Hepatocyte (in vitro differentiated cells): ENCODE data around the gene DGCR2. TPM values are rescaled to one million over a fixed set of nuclear protein-coding genes. Genes with fewer than 3 reads are reported as not detected.

Experiments used
- DNase-seq: peaks from one replicate; pipeline ENCODE4 v3.0.0-alpha.2; 2016; ENCODE audit warnings: low spot score
- H2AFZ ChIP-seq: fragments of 200-600 bp; sonication (generic); 2 replicates; pipeline ENCODE4 v1.6.0; 2016; ENCODE audit warnings: antibody characterized with exemption, mild to moderate bottlenecking
- H3K27ac ChIP-seq: fragments of 200-600 bp; sonication (generic); 2 replicates; pipeline ENCODE4 v1.5.1; 2016; ENCODE audit warnings: mild to moderate bottlenecking
- H3K27me3 ChIP-seq: fragments of 200-600 bp; sonication (generic); 2 replicates; pipeline ENCODE4 v1.6.1; 2016
- H3K36me3 ChIP-seq: fragments of 200-600 bp; sonication (generic); replicated peaks from 2 replicates; pipeline ENCODE4 v1.5.1; 2016; ENCODE audit warnings: low read depth; ENCODE audit not compliant: insufficient read depth
- H3K4me1 ChIP-seq: fragments of 200-600 bp; sonication (generic); 2 replicates; pipeline ENCODE4 v1.5.1; 2016; ENCODE audit warnings: mild to moderate bottlenecking, moderate library complexity; ENCODE audit not compliant: insufficient read depth
- H3K4me2 ChIP-seq: fragments of 200-600 bp; sonication (generic); 2 replicates; pipeline ENCODE4 v1.6.0; 2016
- H3K4me3 ChIP-seq: fragments of 200-600 bp; sonication (generic); 2 replicates; pipeline ENCODE4 v1.5.1; 2016; ENCODE audit warnings: mild to moderate bottlenecking
- H3K79me2 ChIP-seq: fragments of 200-600 bp; sonication (generic); 2 replicates; pipeline ENCODE4 v1.6.0; 2017; ENCODE audit warnings: mild to moderate bottlenecking
- H3K9me2 ChIP-seq: fragments of 200-600 bp; sonication (generic); replicated peaks from 2 replicates; pipeline ENCODE4 v1.6.0; 2017; ENCODE audit warnings: mild to moderate bottlenecking; ENCODE audit not compliant: insufficient read depth
- H3K9me3 ChIP-seq: fragments of 200-600 bp; sonication (generic); 2 replicates; pipeline ENCODE4 v1.5.1; 2016; ENCODE audit warnings: low read depth, mild to moderate bottlenecking
- H4K20me1 ChIP-seq: fragments of 200-600 bp; sonication (generic); 2 replicates; pipeline ENCODE4 v1.6.0; 2016; ENCODE audit warnings: mild to moderate bottlenecking; ENCODE audit not compliant: insufficient read depth, poor library complexity, severe bottlenecking
- EZH2 ChIP-seq: fragments of 200-600 bp; sonication (generic); IDR thresholded peaks from 2 replicates; pipeline ENCODE4 v1.6.1; 2016; ENCODE audit warnings: antibody characterized with exemption, mild to moderate bottlenecking, borderline replicate concordance
- EZH2phosphoT487 ChIP-seq: fragments of 200-600 bp; sonication (generic); IDR thresholded peaks from one replicate; pipeline ENCODE4 v1.6.1; 2018; ENCODE audit warnings: antibody characterized with exemption, mild to moderate bottlenecking, low read depth, moderate library complexity; ENCODE audit not compliant: unreplicated experiment, severe bottlenecking
- WGBS: methylation state at CpG from one replicate; pipeline ENCODE4 v1.1.6; 2016; ENCODE audit warnings: low lambda C conversion rate; ENCODE audit errors: missing lambda C conversion rate; 5-methylcytosine and 5-hydroxymethylcytosine counted together
- polyA plus RNA-seq: library from polyadenylated mRNA; unstranded; fragments of >200 nt; fragmentation: Nextera tagmentation; extraction: Ambion mirVana; gene quantifications from 2 replicates; pipeline ENCODE4 v1.2.1, GENCODE V29; 2016
- total RNA-seq: library from RNA; depleted of rRNA; stranded (reverse); fragments of >200 nt; gene quantifications from 2 replicates; pipeline ENCODE4 v1.2.3, GENCODE V29; 2014
- TF ChIP-seq, protein P1 (sequence below): fragments of 200-600 bp; sonication (generic); IDR thresholded peaks from 2 replicates; pipeline ENCODE4 v1.5.1; 2016; ENCODE audit warnings: antibody characterized with exemption, mild to moderate bottlenecking; ENCODE audit not compliant: poor library complexity

Gene DGCR2
- total and polyA plus RNA-seq, 2 experiments from 2014 or later, result 61.5 to 67.2 TPM

DNA sequence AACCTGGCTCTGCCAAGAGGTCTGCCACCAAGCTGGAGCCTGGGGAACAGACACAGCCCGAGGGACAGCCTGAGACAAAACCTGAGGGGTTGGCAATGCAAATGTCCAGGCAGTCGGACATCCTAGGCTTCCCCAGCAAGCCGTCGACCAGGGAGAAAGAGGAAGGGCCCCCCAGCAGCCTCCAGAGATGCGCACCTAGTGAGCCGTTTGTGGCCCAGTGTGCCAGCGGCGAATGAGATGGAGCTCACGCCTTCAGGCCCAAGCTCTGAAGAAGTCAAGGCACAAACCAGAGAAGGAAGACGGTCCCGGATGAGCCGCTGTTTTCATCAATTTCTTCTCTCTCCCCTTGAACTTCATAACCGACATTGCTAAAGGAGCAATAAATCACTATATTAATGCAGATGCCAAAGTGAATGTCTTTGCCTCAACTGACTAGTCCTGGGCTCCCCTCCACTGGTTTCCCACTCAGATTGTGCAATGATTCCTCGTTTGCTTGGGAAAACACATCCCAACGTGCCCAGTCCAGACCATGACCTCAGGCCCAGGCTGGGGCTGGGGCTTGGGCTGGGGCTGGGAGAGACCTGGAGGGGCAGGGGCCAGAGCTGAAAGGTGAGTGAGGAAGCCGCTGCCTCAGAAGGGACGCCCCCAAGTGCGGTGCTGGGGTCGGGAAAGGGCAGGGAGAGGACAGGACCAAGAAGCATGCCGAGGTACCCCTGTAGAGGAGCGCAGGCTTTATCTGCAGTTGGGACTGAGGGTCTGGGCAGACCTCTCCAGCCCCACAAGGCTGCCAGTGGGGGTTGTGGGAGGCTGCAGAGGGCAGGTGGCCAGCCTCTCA is 3.5 kb upstream of the DGCR2 start:
- DNase-seq, result no peak
- 92% methylated on average over 16 of the region's 21 CpGs for WGBS
- Histone ChIP-seq H2AFZ (no peak overlapping the region), H3K27me3 (no peaks in the 10 kb centered on the region), H4K20me1 (peaks cover 10% of the 10 kb centered on the region), H3K4me1 (peaks cover 6% of the 10 kb centered on the region), H3K9me2 (no peaks in the 10 kb centered on the region), H3K4me2 (no peak overlapping the region), H3K79me2 (peaks cover 10% of the 10 kb centered on the region), H3K4me3 (no peak overlapping the region), H3K9me3 (no peaks in the 10 kb centered on the region), H3K36me3 (no peaks in the 10 kb centered on the region), H3K27ac (no peak overlapping the region)
- TF ChIP-seq, protein P1, sequence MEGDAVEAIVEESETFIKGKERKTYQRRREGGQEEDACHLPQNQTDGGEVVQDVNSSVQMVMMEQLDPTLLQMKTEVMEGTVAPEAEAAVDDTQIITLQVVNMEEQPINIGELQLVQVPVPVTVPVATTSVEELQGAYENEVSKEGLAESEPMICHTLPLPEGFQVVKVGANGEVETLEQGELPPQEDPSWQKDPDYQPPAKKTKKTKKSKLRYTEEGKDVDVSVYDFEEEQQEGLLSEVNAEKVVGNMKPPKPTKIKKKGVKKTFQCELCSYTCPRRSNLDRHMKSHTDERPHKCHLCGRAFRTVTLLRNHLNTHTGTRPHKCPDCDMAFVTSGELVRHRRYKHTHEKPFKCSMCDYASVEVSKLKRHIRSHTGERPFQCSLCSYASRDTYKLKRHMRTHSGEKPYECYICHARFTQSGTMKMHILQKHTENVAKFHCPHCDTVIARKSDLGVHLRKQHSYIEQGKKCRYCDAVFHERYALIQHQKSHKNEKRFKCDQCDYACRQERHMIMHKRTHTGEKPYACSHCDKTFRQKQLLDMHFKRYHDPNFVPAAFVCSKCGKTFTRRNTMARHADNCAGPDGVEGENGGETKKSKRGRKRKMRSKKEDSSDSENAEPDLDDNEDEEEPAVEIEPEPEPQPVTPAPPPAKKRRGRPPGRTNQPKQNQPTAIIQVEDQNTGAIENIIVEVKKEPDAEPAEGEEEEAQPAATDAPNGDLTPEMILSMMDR, result no peak
- TF ChIP-seq EZH2 (no peak), EZH2phosphoT487 (no peak)

DNA sequence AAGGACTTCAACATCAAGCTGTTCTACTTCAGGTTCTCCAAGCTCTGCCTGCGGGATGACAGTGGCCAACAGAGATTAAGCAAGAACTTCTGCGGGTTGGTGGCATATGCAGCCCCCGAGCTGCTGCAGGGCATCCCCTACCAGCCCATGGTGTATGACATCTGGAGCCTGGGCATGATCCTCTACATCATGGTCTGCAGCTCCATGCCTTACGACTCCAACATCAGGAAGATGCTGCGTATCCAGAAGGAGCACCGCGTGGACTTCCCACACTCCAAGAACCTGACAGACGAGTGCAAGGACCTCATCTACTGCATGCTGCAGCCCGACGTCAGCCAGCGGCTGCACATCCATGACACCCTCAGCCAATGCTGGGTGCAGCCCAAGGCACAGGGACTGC is 2.8 kb upstream of the DGCR2 start:
- DNase-seq, result no peak
- H3K9me2 ChIP-seq, result no peaks in the 10 kb centered on the region
- H3K4me1 ChIP-seq, result peaks cover 12% of the 10 kb centered on the region
- no peaks in the 10 kb centered on the region for H3K9me3 ChIP-seq
- no peak overlapping the region for H3K4me2 ChIP-seq
- H3K4me3 ChIP-seq, result no peak overlapping the region
- TF ChIP-seq, protein P1, result no peak
- no peak for TF ChIP-seq EZH2phosphoT487
- H3K79me2 ChIP-seq, result peaks cover 17% of the 10 kb centered on the region
- peaks cover 17% of the 10 kb centered on the region for H4K20me1 ChIP-seq
- H3K27ac ChIP-seq, result no peak overlapping the region
- 95% methylated on average over 11 of the region's 11 CpGs for WGBS
- no peak overlapping the region for H2AFZ ChIP-seq
- H3K36me3 ChIP-seq, result no peaks in the 10 kb centered on the region
- H3K27me3 ChIP-seq, result no peaks in the 10 kb centered on the region

DNA sequence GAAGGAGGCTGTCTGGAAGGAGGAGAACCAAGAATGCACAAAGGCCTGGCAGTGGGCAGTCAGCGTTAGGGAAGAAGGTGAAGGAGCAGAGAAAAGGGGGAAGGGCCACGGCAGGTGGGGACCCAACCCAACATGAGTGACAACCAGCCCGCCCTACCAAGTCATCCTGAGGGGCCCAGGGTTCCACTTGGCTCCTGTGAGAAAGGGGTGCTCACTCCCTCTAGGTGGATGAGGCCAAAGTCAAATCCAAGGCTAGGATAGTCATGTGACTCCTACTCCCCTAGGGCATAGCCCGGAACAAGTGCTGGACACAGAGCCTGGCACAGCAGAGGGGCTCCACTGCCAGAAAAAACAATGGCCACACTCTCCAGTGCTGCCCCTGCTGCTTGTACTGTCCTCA is 2.2 kb upstream of the DGCR2 start:
- Histone ChIP-seq H3K27ac (no peak overlapping the region), H3K79me2 (peaks cover 23% of the 10 kb centered on the region), H3K4me3 (no peak overlapping the region), H3K9me2 (no peaks in the 10 kb centered on the region), H2AFZ (no peak overlapping the region), H4K20me1 (peaks cover 23% of the 10 kb centered on the region), H3K36me3 (no peaks in the 10 kb centered on the region), H3K9me3 (no peaks in the 10 kb centered on the region), H3K27me3 (no peaks in the 10 kb centered on the region), H3K4me2 (no peak overlapping the region), H3K4me1 (peaks cover 15% of the 10 kb centered on the region)
- no peak for DNase-seq
- 93% methylated on average over 4 of the region's 4 CpGs for WGBS
- TF ChIP-seq EZH2phosphoT487, result no peak
- no peak for TF ChIP-seq EZH2
- TF ChIP-seq, protein P1, result no peak
